B cell (primary cell): ENCODE results near the gene ZMPSTE24.

Experiments
- EZH2 ChIP-seq: IDR thresholded peaks from 2 replicates; pipeline ENCODE4 v1.6.1; 2012; ENCODE audit warnings: borderline replicate concordance, low read depth, mild to moderate bottlenecking, moderate library complexity, low read length; ENCODE audit not compliant: insufficient read depth, poor library complexity, severe bottlenecking
- TF ChIP-seq, protein P1 (sequence below): fragments of 200-600 bp; IDR thresholded peaks from one replicate; pipeline ENCODE4 v1.8.0; 2022; ENCODE audit warnings: antibody characterized with exemption, mild to moderate bottlenecking

DNA sequence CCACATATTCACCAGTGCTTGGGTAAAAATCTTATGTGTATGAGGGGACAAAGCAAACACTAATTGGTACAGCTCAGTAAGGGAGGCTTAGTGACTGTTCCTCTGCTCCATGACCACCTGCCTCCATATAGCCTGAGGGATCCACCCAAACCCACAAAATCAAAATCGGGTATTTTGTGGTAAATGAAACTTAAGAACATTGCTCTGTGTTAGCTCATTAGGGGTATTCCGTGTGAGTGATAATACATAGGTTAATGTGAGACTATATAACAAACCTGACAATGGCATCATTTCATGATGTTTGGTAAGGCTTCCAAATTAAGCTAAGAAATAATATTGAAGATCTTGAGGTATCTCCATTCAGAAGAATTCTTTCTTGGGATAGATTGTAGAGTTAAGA lies 33.3 kb downstream of the ZMPSTE24 start:
- TF ChIP-seq, protein P1, sequence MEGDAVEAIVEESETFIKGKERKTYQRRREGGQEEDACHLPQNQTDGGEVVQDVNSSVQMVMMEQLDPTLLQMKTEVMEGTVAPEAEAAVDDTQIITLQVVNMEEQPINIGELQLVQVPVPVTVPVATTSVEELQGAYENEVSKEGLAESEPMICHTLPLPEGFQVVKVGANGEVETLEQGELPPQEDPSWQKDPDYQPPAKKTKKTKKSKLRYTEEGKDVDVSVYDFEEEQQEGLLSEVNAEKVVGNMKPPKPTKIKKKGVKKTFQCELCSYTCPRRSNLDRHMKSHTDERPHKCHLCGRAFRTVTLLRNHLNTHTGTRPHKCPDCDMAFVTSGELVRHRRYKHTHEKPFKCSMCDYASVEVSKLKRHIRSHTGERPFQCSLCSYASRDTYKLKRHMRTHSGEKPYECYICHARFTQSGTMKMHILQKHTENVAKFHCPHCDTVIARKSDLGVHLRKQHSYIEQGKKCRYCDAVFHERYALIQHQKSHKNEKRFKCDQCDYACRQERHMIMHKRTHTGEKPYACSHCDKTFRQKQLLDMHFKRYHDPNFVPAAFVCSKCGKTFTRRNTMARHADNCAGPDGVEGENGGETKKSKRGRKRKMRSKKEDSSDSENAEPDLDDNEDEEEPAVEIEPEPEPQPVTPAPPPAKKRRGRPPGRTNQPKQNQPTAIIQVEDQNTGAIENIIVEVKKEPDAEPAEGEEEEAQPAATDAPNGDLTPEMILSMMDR: no peak
- TF ChIP-seq EZH2: no peak
